Adipose tissue (tissue), 3 donors: ENCODE measurements around the gene CNST. TPM values are rescaled to one million over a fixed set of nuclear protein-coding genes. Genes with fewer than 3 reads are reported as not detected.
"Not testable (repeated sequence)": the region's sequence is repeated elsewhere in the genome, so short reads cannot be mapped to it uniquely, and the experiment has no call there.

Source experiments
- H3K27ac ChIP-seq: one replicate; pipeline ENCODE4 v1.5.1; 2013; ENCODE audit warnings: low read depth, low read length
- WGBS, 3 donors: extraction: QIAGEN DNeasy Blood & Tissue Kit; methylation state at CpG; one replicate each; pipeline ENCODE4 v1.1.7; 2013; 5-methylcytosine and 5-hydroxymethylcytosine counted together
- polyA plus RNA-seq, 3 donors: library from polyadenylated mRNA; stranded (reverse); fragments of 200-250 nt; gene quantifications; one replicate each; pipeline ENCODE4 v1.2.3, GENCODE V29; 2013
- donor health status: healthy with polysubstance abuse.
- donor health status: Bipolar disorder and iron deficiency.
- donor health status: healthy.

Gene CNST
- polyA plus RNA-seq, 3 donors: 4.7 to 8.1 (median 5.2) TPM

DNA sequence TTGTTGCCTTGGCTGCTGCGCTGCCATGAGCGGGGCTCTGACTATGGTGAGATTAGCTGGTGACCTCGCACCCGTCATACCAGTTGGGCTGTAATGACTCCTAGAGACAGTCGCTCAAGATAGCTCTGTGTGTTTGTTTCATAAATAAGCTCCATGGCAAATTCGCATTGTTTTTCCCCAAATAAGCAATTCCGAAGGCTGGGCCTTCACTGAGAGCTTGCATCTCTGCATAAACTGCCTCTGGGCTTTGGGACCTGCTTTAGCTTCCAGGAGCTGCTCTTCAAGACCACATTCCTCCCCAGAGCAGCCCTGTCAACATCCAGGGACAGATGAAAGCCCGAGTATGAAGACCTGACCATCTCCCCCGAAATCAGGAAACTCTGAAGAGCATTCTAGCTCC, 117.3 kb downstream of the CNST start:
- 91 to 95% (median 94%) methylated on average over 9 of the region's 9 CpGs for WGBS, 3 donors
- H3K27ac ChIP-seq: no peak overlapping the region

DNA sequence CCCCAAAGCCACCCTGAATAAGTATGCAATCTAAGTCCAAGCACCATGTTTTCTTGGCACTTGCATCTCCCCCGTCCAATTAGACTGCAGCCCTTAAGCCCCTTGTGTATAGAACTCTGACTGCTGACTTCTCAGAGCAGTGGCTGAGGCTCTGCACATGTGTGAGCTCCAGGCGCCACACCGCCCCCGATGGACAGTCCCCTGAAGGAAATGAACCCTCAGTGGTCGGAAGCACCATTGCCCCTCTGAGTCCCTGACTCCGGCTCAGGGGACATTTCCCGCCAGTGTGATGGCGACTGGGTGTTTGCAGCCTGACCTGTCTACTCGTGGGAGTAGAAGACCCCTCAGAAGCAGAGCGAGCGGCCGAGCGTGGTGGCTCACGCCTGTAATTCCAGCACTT, 120.7 kb downstream of the CNST start:
- 76 to 84% (median 82%) methylated on average over 14 of the region's 14 CpGs for WGBS, 3 donors
- H3K27ac ChIP-seq: no peak overlapping the region

DNA sequence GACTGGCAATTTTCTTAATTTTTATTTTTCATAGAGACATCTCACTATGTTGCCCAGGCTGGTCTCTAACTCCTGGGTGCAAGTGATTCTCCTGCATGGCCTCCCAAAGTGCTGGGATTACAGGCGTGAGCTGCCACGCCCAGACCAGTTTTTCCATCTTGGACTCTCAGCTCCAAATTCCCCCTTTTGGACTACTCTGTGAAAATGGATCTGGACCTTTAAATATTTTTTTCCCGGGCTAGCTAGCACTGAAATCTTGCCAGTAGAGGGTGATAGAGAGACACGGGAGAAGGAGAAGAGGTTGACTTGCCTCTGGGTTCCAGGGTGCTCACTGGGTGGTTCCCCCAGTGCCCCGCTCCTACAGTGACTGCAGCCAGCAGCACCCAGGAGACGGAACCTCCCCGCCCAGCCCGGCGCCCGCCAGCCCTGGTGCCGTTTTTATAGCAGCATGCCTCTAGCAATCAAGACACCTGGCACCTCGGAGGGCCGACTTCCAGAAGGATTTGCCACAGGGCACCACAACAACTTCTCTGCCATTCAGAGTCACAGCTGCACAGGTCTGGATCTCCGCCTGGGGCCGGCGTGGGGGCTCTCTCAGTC, 123.3 kb downstream of the CNST start:
- H3K27ac ChIP-seq: no peak overlapping the region

DNA sequence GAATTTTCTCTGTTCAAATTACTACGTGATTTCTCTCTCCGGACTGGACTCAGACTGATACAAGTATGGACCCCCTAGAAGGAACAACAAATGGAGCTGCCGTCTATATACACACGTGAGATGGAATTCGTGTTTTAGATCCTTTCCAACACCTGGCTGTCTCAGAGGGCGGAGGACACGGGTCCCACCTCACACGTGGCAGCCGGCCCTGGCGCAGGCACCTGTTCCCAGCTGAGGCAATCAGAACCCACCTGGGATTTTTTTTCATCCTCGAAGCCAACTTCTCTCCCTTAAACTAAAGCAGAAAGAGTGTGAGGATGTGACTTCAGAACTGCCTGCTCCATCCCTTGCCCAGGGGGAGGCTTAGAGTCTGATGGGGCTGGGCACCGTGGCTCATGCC, 123.8 kb downstream of the CNST start:
- 54 to 78% (median 66%) methylated on average over 12 of the region's 12 CpGs for WGBS, 3 donors
- H3K27ac ChIP-seq: no peak overlapping the region

More for the DNA sequence above, 123.3 kb downstream of the CNST start:
- 3 to 14% (median 10%) methylated on average over 16 of the region's 16 CpGs for WGBS, 3 donors

DNA sequence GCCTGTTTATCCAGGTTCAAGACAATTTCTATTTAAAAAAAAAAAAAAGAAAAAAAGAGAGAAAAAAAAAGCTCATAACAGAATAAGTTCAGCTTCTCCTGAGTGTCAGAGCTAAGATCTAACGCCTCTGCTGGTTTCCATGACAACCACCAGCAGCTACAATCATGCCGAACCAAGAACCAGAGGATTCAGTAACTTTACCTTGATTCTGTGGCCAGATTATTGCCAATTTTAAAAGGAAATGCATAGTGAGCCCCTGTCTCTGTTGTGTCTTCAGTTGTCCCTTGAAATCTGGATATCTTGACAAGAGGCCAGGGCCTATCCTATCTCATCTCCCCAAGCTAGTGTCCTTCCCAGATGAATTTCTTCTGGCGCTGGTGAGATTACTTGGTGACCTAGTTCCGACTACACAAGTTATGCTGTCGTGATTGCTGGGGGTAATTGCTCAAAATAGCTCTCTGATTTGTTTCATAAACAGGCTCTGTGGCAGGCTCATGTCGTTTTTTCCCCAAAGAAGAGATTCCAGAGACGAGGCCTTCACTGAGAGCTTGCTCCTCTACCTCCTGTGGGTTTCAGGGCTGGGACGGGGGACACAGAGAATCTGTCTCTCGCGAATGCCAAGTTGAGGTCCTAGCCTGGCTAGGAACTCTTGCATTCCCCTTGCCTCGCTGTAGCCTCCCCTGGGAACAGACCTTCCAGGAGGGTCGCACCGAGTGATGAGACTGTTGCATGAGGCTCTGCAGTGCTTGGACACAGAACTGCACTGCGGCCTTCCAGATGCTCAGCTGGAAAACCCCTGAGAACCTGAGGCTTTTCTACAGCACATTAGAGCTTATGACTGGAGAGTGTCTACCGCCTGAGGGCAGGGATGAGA, 125.6 kb downstream of the CNST start:
- WGBS, 3 donors: 57 to 75% (median 65%) methylated on average over 15 of the region's 15 CpGs
- no peak overlapping the region for H3K27ac ChIP-seq

DNA sequence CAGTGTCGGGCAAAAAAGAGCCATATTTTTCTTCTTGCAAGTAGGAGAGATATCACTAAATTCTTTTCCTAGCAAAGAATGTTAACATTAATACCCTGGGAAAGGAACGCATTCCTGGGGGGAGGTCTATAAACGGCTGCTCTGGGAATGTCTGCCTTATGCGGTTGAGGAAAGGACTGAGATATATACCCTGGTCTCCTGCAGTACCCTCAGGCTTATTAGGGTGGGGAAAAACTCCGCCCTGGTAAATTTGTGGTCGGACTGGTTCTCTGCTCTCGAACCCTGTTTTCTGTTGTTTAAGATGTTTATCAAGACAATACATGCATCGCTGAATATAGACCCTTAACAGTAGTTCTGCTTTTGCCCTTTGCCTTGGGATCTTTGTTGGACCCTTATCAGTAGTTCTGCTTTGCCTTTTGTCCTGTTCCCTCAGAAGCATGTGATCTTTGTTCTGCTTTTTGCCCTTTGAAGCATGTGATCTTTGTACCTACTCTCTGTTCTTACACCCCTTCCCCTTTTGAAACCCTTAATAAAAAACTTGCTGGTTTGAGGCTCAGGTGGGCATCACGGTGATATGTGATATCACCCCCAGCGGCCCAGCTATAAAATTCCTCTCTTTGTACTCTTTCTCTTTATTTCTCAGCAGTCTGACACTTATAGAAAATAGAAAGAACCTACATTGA, 128.1 kb downstream of the CNST start:
- 86 to 92% (median 87%) methylated on average over 10 of the region's 10 CpGs for WGBS, 3 donors
- not testable (repeated sequence) for H3K27ac ChIP-seq

DNA sequence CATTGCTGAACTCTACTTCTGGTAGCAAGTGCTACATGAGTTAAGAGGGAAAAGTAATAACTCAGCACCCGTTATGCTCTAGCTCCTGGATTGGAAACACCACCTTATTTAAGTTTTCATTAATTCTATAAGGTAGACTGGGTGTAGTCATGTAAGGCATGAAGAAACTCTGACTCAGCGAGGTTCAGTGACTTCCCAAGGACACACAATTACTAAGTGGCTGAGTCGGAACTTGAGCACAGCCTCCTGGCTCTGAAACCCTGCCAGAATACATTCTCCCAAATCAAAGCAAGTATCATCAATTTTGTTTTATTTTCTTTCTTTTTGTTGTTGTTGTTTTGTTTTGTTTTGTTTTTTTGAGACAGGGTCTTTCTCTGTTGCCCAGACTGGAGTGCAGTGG, 128.9 kb downstream of the CNST start:
- 49 to 92% (median 91%) methylated on average over 3 of the region's 3 CpGs for WGBS, 3 donors
- H3K27ac ChIP-seq: no peak overlapping the region

DNA sequence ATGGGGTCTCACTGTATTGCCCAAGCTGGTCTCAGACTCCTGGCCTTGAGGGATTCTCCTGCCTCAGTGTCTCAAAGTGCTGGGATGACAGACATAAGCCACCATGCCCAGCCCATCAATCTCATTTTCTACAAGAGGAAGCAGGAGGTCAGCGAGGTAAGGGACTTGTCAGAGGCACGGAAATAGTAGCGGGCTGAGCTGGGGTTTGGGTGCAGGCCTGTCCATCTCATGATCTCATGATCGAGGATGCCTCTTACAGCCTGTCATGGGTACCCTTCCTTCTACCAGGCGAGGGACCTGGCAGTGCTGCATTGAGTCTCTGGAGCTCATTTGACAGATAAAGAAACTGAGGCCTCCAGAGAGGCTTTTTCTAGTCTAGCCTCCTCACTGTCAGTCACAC, 129.4 kb downstream of the CNST start:
- no peak overlapping the region for H3K27ac ChIP-seq
- WGBS, 3 donors: 95 to 97% (median 96%) methylated on average over 5 of the region's 5 CpGs

DNA sequence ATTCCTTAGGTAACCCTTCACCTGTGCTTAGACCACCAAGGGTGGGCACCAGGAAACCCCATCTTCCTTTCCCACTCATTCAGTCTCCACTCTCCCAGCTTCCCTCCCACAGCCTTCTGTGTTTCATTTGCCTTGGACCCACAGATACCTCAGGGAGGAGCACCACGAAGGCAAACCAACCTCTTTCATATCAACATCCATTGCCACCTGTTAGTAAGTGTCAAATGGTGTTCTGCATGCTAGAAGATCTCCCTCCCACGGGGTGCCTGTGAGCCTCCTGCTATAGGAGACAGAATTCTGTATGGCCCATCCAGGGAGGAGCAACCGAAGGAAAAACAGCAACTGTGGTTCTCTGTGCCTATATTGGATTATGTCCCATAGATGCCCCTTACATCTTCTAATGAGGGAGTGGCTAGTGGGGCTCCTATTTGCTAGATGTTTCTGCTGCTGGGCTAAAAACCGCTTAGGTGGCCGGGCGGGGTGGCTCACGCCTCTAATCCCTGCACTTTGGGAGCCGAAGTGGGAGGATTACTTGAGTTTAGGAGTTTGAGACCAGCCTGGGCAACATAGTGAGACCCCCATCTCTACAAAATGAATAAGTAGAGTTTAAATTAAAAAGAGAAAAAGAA, 132.3 kb downstream of the CNST start:
- 75 to 82% (median 80%) methylated on average over 8 of the region's 8 CpGs for WGBS, 3 donors
- H3K27ac ChIP-seq: no peak overlapping the region

DNA sequence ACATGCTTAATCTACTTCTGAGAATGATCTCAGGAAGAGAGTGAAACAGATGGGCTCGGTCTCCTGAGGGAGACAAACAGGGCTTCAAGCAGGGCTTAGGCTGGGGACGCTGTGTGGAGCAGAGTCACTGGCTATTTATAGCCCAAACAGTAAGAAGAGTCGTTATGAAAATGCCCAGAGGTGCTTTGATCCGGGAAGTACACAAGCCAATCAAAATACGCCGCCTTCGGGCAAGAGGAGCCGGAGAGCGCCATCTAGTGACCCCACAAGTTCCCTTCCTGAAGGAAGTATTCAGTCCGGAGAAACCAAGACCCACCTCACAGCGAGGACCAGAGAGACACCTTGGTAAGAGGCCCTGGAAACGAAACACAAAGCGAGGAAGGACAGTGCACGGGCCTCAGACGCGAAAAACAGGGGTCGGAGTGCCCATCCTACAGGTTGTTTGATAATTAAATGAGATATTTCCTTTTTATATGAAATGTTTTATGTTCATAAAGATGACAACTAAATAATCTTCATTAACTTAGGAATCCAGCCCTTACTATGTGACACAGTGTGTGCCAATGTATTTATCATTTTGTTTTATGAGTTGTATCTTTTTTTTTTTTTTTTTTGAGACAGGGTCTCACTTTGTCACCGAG, 133.0 kb downstream of the CNST start:
- WGBS, 3 donors: 3 to 6% (median 6%) methylated on average over 18 of the region's 18 CpGs

DNA sequence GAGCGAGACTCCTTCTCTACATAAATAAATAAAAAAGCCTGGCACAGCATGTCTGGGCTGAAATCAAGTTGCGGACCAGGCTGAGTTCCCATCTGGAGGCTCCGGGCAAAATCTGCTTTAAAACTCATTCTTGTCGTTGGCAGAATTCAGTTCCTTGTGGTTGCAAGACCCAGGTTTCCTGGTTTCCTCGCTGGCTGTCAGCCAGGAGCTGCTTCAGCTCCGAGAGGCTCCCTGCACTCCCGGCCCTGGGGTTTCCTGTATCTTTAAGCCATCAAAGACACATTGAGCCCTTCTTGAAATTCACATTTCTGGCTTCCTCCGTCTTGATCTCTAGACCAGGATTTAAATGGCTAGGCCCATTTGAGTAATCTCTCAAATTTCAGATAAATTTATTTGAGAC, 137.3 kb downstream of the CNST start:
- H3K27ac ChIP-seq: no peak overlapping the region
- 25 to 33% (median 31%) methylated on average over 8 of the region's 8 CpGs for WGBS, 3 donors

More for the DNA sequence above, 133.0 kb downstream of the CNST start:
- no peak overlapping the region for H3K27ac ChIP-seq

DNA sequence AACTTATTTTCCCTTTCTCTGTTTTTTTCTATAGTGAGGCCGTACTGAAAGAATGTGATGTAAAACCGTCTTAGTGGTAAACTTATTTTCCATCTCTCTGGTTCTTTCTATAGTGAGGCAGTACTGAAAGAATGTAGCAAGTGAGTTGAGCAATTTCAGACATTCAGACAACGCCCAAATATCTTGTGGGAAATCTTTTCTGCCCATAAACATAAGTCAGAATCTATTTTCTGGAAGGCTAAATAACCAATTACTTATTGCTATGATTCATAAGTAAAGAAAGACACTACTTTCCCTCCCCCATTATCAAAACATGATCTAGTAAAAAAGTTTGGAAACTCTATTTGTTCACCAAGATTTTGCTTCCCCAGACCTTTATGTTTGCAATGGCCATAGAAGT, 139.1 kb downstream of the CNST start:
- 34 to 79% (median 50%) methylated on average over 3 of the region's 3 CpGs for WGBS, 3 donors

DNA sequence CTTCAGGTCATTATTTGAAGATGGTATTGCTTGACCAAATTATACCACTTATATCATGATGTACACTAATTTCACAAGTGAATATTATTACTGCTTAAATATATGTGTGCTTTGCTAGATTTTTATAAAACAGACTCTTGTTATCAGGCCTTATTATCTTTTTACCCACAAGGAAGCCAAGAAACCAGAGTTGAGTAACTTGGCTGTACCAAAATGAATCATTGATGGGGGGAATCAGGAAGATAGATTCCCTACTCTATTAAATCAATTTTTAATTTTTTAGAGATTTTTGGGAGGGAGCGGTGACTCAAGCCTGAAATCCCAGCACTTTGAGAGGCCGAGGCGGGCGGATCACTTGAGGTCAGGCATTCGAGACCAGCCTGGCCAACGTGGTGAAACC, 141.9 kb downstream of the CNST start:
- no peak overlapping the region for H3K27ac ChIP-seq
- WGBS, 3 donors: 90 to 94% (median 91%) methylated on average over 6 of the region's 6 CpGs

More for the DNA sequence above, 139.1 kb downstream of the CNST start:
- H3K27ac ChIP-seq: no peak overlapping the region

DNA sequence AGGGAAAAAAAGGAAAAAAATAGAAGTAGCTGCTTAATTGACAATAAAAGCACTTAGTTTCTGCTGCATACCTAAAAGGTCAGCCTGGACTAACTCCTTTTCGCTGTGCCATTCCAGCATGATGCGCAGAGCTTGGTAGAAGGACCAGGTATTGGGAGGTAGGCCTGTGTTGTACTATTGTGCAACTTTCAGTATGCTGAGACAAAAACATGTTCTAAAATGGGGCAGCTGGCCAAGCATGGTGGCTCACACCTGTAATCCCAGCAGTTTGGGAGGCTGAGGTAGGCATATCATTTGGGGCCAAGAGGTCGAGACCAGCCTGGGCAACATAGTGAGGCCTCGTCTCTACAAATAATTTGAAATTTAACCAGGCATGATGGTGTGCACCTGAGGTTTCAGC, 142.9 kb downstream of the CNST start:
- H3K27ac ChIP-seq: no peak overlapping the region
- WGBS, 3 donors: 92 to 95% (median 94%) methylated on average over 4 of the region's 4 CpGs

DNA sequence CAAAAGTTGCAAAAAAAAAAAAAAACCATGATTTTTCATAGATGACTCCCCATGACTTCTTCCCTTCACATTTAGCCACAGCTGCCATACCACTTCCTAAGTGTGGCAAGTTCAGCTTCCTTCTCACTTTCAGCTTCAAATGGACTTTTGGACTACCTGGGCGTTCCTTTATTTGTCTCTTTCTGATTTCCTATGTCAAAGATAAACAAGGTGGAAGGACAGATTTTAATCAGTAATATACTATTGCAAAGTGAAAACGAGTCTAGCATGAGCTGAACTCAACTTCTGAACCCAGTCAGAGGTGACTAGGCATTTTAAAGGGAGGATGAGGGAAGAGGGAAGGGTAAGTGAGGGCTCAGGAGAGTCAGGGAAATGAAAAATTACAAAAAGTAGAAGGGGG, 143.6 kb downstream of the CNST start:
- no peak overlapping the region for H3K27ac ChIP-seq
- WGBS, 3 donors: 31 to 34% (median 31%) methylated on average over 2 of the region's 2 CpGs

DNA sequence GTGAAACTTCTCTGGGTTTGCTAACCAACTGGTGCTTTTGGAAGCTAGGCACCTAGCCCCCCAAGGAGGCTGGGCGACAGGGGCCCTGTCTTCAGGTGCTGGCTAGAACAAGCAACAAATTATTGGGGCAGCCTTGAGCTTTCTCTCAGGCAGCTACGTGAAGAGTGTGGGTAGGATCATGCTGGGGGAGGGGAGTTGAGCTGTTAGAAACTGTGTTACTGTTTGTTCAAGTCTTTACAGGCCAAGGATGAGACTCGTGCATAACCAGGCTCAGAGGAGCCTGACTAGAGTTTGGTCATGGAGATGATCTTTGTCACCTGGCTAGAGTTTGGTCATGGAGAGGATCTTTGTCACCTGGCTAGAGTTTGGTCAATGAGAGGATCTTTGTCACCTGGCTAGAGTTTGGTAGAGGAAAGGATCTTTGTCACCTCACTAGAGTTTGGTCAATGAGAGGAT, 145.3 kb downstream of the CNST start:
- no peak overlapping the region for H3K27ac ChIP-seq
- 80 to 92% (median 90%) methylated on average over 3 of the region's 3 CpGs for WGBS, 3 donors

DNA sequence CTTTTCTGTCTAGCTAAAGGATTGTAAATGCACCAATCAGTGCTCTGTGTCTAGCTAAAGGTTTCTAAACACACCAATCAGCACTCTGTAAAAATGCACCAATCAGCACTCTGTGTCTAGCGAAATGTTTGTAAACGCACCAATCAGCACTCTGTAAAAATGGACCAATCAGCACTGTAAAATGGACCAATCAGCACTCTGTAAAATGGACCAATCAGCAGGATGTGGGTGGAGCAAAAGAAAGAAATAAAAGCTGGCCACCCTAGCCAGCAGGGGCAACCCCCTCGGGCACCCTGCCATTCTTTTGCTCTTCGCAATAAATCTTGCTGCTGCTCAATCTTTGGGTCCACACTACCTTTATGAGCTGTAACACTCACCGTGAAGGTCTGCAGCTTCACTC, 146.2 kb downstream of the CNST start:
- WGBS, 3 donors: 93 to 95% (median 94%) methylated on average over 5 of the region's 5 CpGs
- H3K27ac ChIP-seq: not testable (repeated sequence)
